HepG2 (cell line): Measurements from ENCODE around the gene PRKAR2B. TPM values are rescaled to one million over a fixed set of nuclear protein-coding genes. Genes with fewer than 3 reads are reported as not detected.

Experiments used
- ATAC-seq: fragments of 200-7000 bp; cut with Tn5 transposase; 3 replicates; pipeline ENCODE4 v1.9.1; 2020; ENCODE audit warnings: mild to moderate bottlenecking, moderate library complexity
- BruUV-seq: library from RNA; stranded (reverse); fragments of 400-500 nt; replicated peaks from 2 replicates; lab custom pipeline; 2021; lab: Mats Ljungman, UMichigan
- CTCF ChIA-PET: fragments of 300-600 bp; formaldehyde crosslinking; extraction: SDS; loops from one replicate; lab custom pipeline; 2021; ENCODE audit warnings: low total read pairs, inconsistent platforms, low intra/inter-chr PET ratio; lab: Yijun Ruan, JAX
- POLR2A ChIA-PET: fragments of 350-600 bp; sonication (Branson Sonifier 250); formaldehyde crosslinking; loops from one replicate; lab custom pipeline; 2020; ENCODE audit warnings: antibody characterized with exemption, inconsistent platforms; lab: Yijun Ruan, JAX
- DNase-seq: peaks from one replicate; pipeline ENCODE4 v3.0.0-alpha.2; 2015; ENCODE audit warnings: low spot score
- FAIRE-seq: peaks from 3 replicates; lab custom pipeline; 2011; peaks lifted over from hg19 to GRCh38; lab: Jason Lieb, UNC
- H2AFZ ChIP-seq: one replicate; pipeline ENCODE4 v1.6.1; 2011; ENCODE audit warnings: low read length, inconsistent platforms
- H3K27ac ChIP-seq: fragments of 300-600 bp; 3 replicates; pipeline ENCODE4 v1.8.0; 2011; ENCODE audit warnings: mixed run types, mild to moderate bottlenecking, mixed read lengths, low read length, inconsistent platforms; ENCODE audit not compliant: insufficient read depth; ENCODE audit errors: extremely low read length
- H3K27me3 ChIP-seq, 2 experiments: fragments of 200-600 bp in 1 of 2; 2 replicates in 1 of 2; 3 replicates in 1 of 2; pipeline versions ENCODE4 v1.6.0 to v1.8.0; 2011; ENCODE audit warnings: low read length in 2 of 2, mild to moderate bottlenecking in 2 of 2, moderate library complexity in 2 of 2, inconsistent platforms in 1 of 2; ENCODE audit not compliant: insufficient read depth in 2 of 2, control insufficient read depth in 1 of 2
- H3K36me3 ChIP-seq, 2 experiments: fragments of 200-600 bp in 1 of 2; replicated peaks in 1 of 2; 2 replicates in 1 of 2; 3 replicates in 1 of 2; pipeline versions ENCODE4 v1.5.1 to v1.8.0; 2011; ENCODE audit warnings: low read length in 2 of 2, inconsistent platforms in 1 of 2; ENCODE audit not compliant: insufficient read depth in 2 of 2, control insufficient read depth in 1 of 2
- H3K4me1 ChIP-seq: 2 replicates; pipeline ENCODE4 v1.5.1; 2012; ENCODE audit warnings: low read length, inconsistent platforms; ENCODE audit not compliant: insufficient read depth
- H3K4me2 ChIP-seq: 2 replicates; pipeline ENCODE4 v1.6.0; 2011; ENCODE audit warnings: low read depth, low read length, inconsistent platforms
- H3K4me3 ChIP-seq, 3 experiments: fragments of 200-600 bp in 1 of 3; sonication (generic), shearing (Covaris generic) in 1 of 3; replicated peaks in 1 of 3; 2 replicates each; pipeline ENCODE4 v1.5.1; 2011 to 2016; ENCODE audit warnings: low read length in 3 of 3, inconsistent platforms in 2 of 3, low read depth in 2 of 3, mild to moderate bottlenecking in 2 of 3, control low read depth in 1 of 3, mixed read lengths in 1 of 3; ENCODE audit not compliant: insufficient read depth in 1 of 3
- H3K79me2 ChIP-seq: one replicate; pipeline ENCODE4 v1.6.1; 2011; ENCODE audit warnings: low read length, inconsistent platforms; ENCODE audit not compliant: insufficient read depth
- H3K9ac ChIP-seq: 2 replicates; pipeline ENCODE4 v1.6.0; 2011; ENCODE audit warnings: mild to moderate bottlenecking, low read depth, low read length, inconsistent platforms; ENCODE audit not compliant: insufficient read depth
- H3K9me3 ChIP-seq: 2 replicates; pipeline ENCODE4 v1.5.1; 2012; ENCODE audit warnings: mild to moderate bottlenecking, low read length
- H4K20me1 ChIP-seq: 2 replicates; pipeline ENCODE4 v1.6.0; 2011; ENCODE audit warnings: inconsistent platforms, mild to moderate bottlenecking, low read length, moderate library complexity; ENCODE audit not compliant: insufficient read depth
- CHCHD3 ChIP-seq: sonication (generic); formaldehyde crosslinking; IDR thresholded peaks from 2 replicates; pipeline ENCODE4 v1.8.0; 2022; ENCODE audit warnings: mild to moderate bottlenecking, missing genetic modification reagents, moderate library complexity
- FLYWCH1 ChIP-seq: sonication (generic); formaldehyde crosslinking; IDR thresholded peaks from 2 replicates; pipeline ENCODE4 v1.8.1; 2023; ENCODE audit warnings: mild to moderate bottlenecking, missing genetic modification reagents
- GPN1 ChIP-seq: sonication (generic); formaldehyde crosslinking; IDR thresholded peaks from 2 replicates; pipeline ENCODE4 v1.5.1; 2020; ENCODE audit warnings: missing genetic modification reagents, borderline replicate concordance
- JDP2 ChIP-seq: sonication (generic); formaldehyde crosslinking; IDR thresholded peaks from 2 replicates; pipeline ENCODE4 v1.8.1; 2022; ENCODE audit warnings: missing genetic modification reagents, borderline replicate concordance
- MXD4 ChIP-seq: IDR thresholded peaks from 2 replicates; pipeline ENCODE4 v1.6.1; 2016; ENCODE audit warnings: mild to moderate bottlenecking, missing biosample characterization, missing genetic modification reagents
- NCOA5 ChIP-seq: sonication (generic); formaldehyde crosslinking; IDR thresholded peaks from 2 replicates; pipeline ENCODE4 v1.4.0; 2020; ENCODE audit warnings: missing genetic modification reagents
- RFX5 ChIP-seq: IDR thresholded peaks from 2 replicates; pipeline ENCODE4 v1.6.1; 2011; ENCODE audit warnings: low read depth, low read length, improper control_type of control experiment
- TARDBP ChIP-seq: sonication (generic); formaldehyde crosslinking; IDR thresholded peaks from 2 replicates; pipeline ENCODE4 v1.8.0; 2022; ENCODE audit warnings: mild to moderate bottlenecking, missing genetic modification reagents
- ZBTB8A ChIP-seq: sonication (generic); formaldehyde crosslinking; IDR thresholded peaks from 2 replicates; pipeline ENCODE4 v1.4.0; 2020; ENCODE audit warnings: mild to moderate bottlenecking, low read depth, missing genetic modification reagents, borderline replicate concordance
- ZNF10 ChIP-seq: sonication (generic); formaldehyde crosslinking; IDR thresholded peaks from 2 replicates; pipeline ENCODE4 v1.4.0; 2020; ENCODE audit warnings: mild to moderate bottlenecking, low read depth, missing genetic modification reagents, borderline replicate concordance
- ZNF460 ChIP-seq: sonication (generic); formaldehyde crosslinking; IDR thresholded peaks from 2 replicates; pipeline ENCODE4 v1.5.1; 2020; ENCODE audit warnings: missing genetic modification reagents, mild to moderate bottlenecking, borderline replicate concordance
- ZNF607 ChIP-seq: sonication (generic); formaldehyde crosslinking; IDR thresholded peaks from 2 replicates; pipeline ENCODE4 v1.5.1; 2020; ENCODE audit warnings: missing genetic modification reagents, mild to moderate bottlenecking, borderline replicate concordance
- ZNF879 ChIP-seq: sonication (generic); formaldehyde crosslinking; IDR thresholded peaks from 2 replicates; pipeline ENCODE4 v1.8.1; 2023; ENCODE audit warnings: missing genetic modification reagents
- WGBS: methylation state at CpG from one replicate; pipeline ENCODE4 v1.1.6; 2017; ENCODE audit warnings: low lambda C conversion rate; 5-methylcytosine and 5-hydroxymethylcytosine counted together
- in situ Hi-C: cut with HindIII; loops from 2 replicates; pipeline ENCODE4 v1.10.0; 2017; ENCODE audit warnings: low pct_unique_long_range_greater_than_20kb; ENCODE audit not compliant: extremely low pct_ligation_motif_present
- intact Hi-C: fragments of 100-400 bp; cut with micrococcal nuclease; formaldehyde crosslinking; loops from one replicate; pipeline ENCODE4 v1.10.0; 2022; ENCODE audit not compliant: unreplicated experiment
- polyA plus RNA-seq, 8 experiments: library from polyadenylated mRNA; depleted of rRNA in 3 of 8; stranded (reverse) in 7 of 8; unstranded in 1 of 8; fragments of >200 nt; fragmentation: Illumina TruSeq in 4 of 8; extraction: Trizol in 4 of 8; gene quantifications; 2 replicates each; pipeline versions ENCODE4 v1.2.1 to v1.2.3, GENCODE V29; 2011 to 2016; ENCODE audit warnings: low read depth in 4 of 8, missing spikeins in 1 of 8, mixed read lengths in 1 of 8; ENCODE audit not compliant: insufficient read depth in 1 of 8
- total RNA-seq, 5 experiments: library from RNA; depleted of rRNA; stranded (reverse); fragments of >200 nt; fragmentation: Illumina TruSeq; extraction: Trizol; gene quantifications; 2 replicates each; pipeline ENCODE4 v1.2.3, GENCODE V29; 2016; ENCODE audit warnings: low read depth in 1 of 5
- TF ChIP-seq, protein P1 (sequence below): sonication (generic); formaldehyde crosslinking; conservative IDR thresholded peaks from 2 replicates; pipeline ENCODE4 v1.8.0; 2022; ENCODE audit warnings: low read depth, missing genetic modification reagents

Gene PRKAR2B
- total and polyA plus RNA-seq, 2 of the 13 experiments (the other 11 are each of a cell fraction or from before 2014, with no cell fraction given) = not detected

DNA sequence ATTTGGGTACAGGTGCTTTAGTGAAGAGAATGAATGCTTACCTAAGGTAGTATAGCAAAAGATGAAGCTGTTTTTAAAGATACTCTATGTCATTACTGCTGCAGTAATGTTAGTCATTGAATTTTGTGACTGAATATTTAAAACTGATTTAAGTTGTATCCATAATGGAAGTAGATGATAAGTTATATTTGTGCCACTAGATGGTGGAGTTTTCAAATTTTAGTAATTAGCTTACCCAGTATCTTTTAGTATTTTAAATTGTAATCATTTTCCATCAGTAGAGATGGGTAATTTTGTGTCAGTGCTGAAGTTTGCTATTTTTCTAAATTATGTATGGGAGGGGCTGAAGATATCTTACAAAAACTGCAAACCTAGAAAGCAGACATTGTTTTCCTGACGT is 149.5 kb downstream of the PRKAR2B start:
- no peaks in the 10 kb centered on the region for H3K27me3 ChIP-seq
- no peak overlapping the region for H3K4me2 ChIP-seq
- in situ Hi-C loops (no loop called here), intact Hi-C loops (no loop called here)
- no TSS peak for BruUV-seq
- FAIRE-seq (no peak), ATAC-seq (no peak)
- 100% methylated on average over 1 of the region's 1 CpG for WGBS
- H2AFZ ChIP-seq = no peak overlapping the region
- TF ChIP-seq NCOA5 (CRISPR knock-in tag) = no peak
- TF ChIP-seq FLYWCH1 (CRISPR knock-in tag) = no peak
- TF ChIP-seq ZNF460 (CRISPR knock-in tag) = no peak
- no peak for TF ChIP-seq RFX5
- TF ChIP-seq ZNF879 (CRISPR knock-in tag) = no peak
- TF ChIP-seq ZNF607 (CRISPR knock-in tag) = no peak
- TF ChIP-seq CHCHD3 (CRISPR knock-in tag) = no peak
- TF ChIP-seq ZBTB8A (CRISPR knock-in tag) = no peak
- no peak for TF ChIP-seq JDP2 (CRISPR knock-in tag)
- TF ChIP-seq, protein P1, sequence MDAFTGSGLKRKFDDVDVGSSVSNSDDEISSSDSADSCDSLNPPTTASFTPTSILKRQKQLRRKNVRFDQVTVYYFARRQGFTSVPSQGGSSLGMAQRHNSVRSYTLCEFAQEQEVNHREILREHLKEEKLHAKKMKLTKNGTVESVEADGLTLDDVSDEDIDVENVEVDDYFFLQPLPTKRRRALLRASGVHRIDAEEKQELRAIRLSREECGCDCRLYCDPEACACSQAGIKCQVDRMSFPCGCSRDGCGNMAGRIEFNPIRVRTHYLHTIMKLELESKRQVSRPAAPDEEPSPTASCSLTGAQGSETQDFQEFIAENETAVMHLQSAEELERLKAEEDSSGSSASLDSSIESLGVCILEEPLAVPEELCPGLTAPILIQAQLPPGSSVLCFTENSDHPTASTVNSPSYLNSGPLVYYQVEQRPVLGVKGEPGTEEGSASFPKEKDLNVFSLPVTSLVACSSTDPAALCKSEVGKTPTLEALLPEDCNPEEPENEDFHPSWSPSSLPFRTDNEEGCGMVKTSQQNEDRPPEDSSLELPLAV (CRISPR knock-in tag) = no peak
- no peak for TF ChIP-seq MXD4 (CRISPR knock-in tag)
- no peak for TF ChIP-seq TARDBP (CRISPR knock-in tag)
- no peak for TF ChIP-seq ZNF10 (CRISPR knock-in tag)
- TF ChIP-seq GPN1 (CRISPR knock-in tag) = no peak
- TF ChIP-seq, all 625 proteins: peak for 0
- no peak overlapping the region for H3K27ac ChIP-seq
- CTCF ChIA-PET = no interaction called here
- H3K4me3 ChIP-seq = no peak overlapping the region
- no peaks in the 10 kb centered on the region for H3K4me1 ChIP-seq
- H3K9me3 ChIP-seq = no peaks in the 10 kb centered on the region
- no peak overlapping the region for H3K9ac ChIP-seq
- H3K79me2 ChIP-seq = no peaks in the 10 kb centered on the region
- POLR2A ChIA-PET = interaction anchor here (3.5 kb wide), 1 partner anchor 25 kb away, joined by 15 read pairs; the partner anchor contains the start of gene HBP1
- H4K20me1 ChIP-seq = no peaks in the 10 kb centered on the region; the same call in 1 of the 2 replicates
- H3K36me3 ChIP-seq = peaks cover 12 to 62% of the 10 kb centered on the region in 2 experiments
- no peak for DNase-seq
